ENCODE measurements around the gene ATP2B1. TPM values are rescaled to one million over a fixed set of nuclear protein-coding genes. Genes with fewer than 3 reads are reported as not detected.

ATP2B1 gene
- total RNA-seq, 1 experiment from 2014 or later = 20.6 TPM

GRCh38 chr12:89651192-89651591, 57.4 kb downstream of the ATP2B1 start:
- Histone ChIP-seq H2BK120ac (ENCODE audit: low read depth, low read length, poor library complexity, severe bottlenecking) (no peak overlapping the region), H3K79me1 (ENCODE audit: insufficient read depth, low read depth, low read length, poor library complexity, severe bottlenecking) (no peaks in the 10 kb centered on the region), H4K5ac (ENCODE audit: insufficient read length, low read depth, low read length) (no peak overlapping the region), H4K91ac (ENCODE audit: insufficient read length, low read depth, low read length) (no peak overlapping the region), H3K9ac (ENCODE audit: extremely low read depth, insufficient read length, low read length) (no peak overlapping the region), H3T11ph (ENCODE audit: low read length) (no peak overlapping the region), H2BK12ac (ENCODE audit: insufficient read length, low read depth, low read length) (no peak overlapping the region), H3K18ac (ENCODE audit: insufficient read length, low read depth, low read length) (no peak overlapping the region), H2AK5ac (ENCODE audit: insufficient read length, low read length) (no peak overlapping the region), H2BK20ac (ENCODE audit: low read depth, low read length, poor library complexity, severe bottlenecking) (no peak overlapping the region), H2AFZ (ENCODE audit: low read length) (no peak overlapping the region), H3K27me3 (ENCODE audit: insufficient read depth, low read length) (no peaks in the 10 kb centered on the region), H3K56ac (ENCODE audit: insufficient read length, low read depth, low read length) (no peak overlapping the region), H4K20me1 (ENCODE audit: control insufficient read depth, insufficient read depth, insufficient read length) (no peaks in the 10 kb centered on the region), H3K79me2 (ENCODE audit: insufficient read depth, low read length) (no peaks in the 10 kb centered on the region), H3K23ac (ENCODE audit: insufficient read length, low read depth, low read length) (no peak overlapping the region), H2BK5ac (ENCODE audit: insufficient read length, low read length) (no peak overlapping the region), H3K4ac (ENCODE audit: low read depth, low read length) (no peak overlapping the region), H3K9me3 (ENCODE audit: control insufficient read depth, low read depth, low read length) (no peaks in the 10 kb centered on the region), H3K27ac (ENCODE audit: insufficient read length, low read depth, low read length) (no peak overlapping the region), H3K23me2 (ENCODE audit: insufficient read length, low read depth, low read length, poor library complexity, severe bottlenecking) (no peaks in the 10 kb centered on the region), H3K4me1 (ENCODE audit: insufficient read depth, low read length) (peaks cover 3% of the 10 kb centered on the region; the same call in 1 of the 2 replicates), H2BK15ac (ENCODE audit: low read depth, low read length) (no peak overlapping the region), H4K8ac (replicated peaks; ENCODE audit: insufficient read length, low read depth, low read length) (no peak overlapping the region), H3K4me2 (ENCODE audit: insufficient read depth, insufficient read length, low read length) (no peak overlapping the region), H3K14ac (ENCODE audit: insufficient read depth, low read length) (no peak overlapping the region)
- H3K36me3 Mint-ChIP-seq (ENCODE audit: insufficient read depth in 1 of 3, low read depth in 3 of 3) = peaks cover 5 to 15% (median 6%) of the 10 kb centered on the region in 3 experiments; a peak in 5 of 7 replicates
- H3K9me3 Mint-ChIP-seq = no peaks in the 10 kb centered on the region
- no peak overlapping the region for H3K4me3 Mint-ChIP-seq
- no peak for DNase-seq
- WGBS (ENCODE audit: extremely low coverage, insufficient read length, low lambda C conversion rate) = no CpG with 5 or more reads among the region's 4 CpGs
- H3K27me3 Mint-ChIP-seq (ENCODE audit: low read depth) = no peaks in the 10 kb centered on the region
- no peak overlapping the region for H3K27ac Mint-ChIP-seq
- no peak for TF ChIP-seq CTCF (conservative IDR thresholded peaks at IDR 0.05)
- peaks cover 10 to 13% of the 10 kb centered on the region in 2 experiments for H3K4me1 Mint-ChIP-seq
